Measurements from ENCODE around the gene RTN4IP1.
"Not testable (repeated sequence)": the region's sequence is repeated elsewhere in the genome, so short reads cannot be mapped to it uniquely, and the experiment has no call there.

DNA sequence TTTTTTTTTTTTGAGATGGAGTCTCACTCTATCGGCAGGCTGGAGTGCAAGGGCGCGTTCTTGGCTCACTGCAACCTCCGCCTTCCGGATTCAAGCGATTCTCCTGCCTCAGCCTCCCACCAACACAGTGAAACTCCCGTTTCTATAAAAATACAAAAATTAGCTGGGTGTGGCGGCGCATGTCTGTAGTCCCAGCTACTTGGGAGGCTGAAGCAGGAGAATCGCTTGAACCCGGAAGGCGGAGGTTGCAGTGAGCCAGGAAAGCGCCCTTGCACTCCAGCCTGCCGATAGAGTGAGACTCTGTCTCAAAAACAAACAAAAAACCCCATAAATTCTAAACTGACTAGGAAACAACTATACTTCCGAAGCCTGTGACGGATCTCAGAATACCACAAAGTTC, 1.5 kb downstream of the RTN4IP1 start:
- TF ChIP-seq, protein P1, sequence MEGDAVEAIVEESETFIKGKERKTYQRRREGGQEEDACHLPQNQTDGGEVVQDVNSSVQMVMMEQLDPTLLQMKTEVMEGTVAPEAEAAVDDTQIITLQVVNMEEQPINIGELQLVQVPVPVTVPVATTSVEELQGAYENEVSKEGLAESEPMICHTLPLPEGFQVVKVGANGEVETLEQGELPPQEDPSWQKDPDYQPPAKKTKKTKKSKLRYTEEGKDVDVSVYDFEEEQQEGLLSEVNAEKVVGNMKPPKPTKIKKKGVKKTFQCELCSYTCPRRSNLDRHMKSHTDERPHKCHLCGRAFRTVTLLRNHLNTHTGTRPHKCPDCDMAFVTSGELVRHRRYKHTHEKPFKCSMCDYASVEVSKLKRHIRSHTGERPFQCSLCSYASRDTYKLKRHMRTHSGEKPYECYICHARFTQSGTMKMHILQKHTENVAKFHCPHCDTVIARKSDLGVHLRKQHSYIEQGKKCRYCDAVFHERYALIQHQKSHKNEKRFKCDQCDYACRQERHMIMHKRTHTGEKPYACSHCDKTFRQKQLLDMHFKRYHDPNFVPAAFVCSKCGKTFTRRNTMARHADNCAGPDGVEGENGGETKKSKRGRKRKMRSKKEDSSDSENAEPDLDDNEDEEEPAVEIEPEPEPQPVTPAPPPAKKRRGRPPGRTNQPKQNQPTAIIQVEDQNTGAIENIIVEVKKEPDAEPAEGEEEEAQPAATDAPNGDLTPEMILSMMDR (IDR thresholded peaks at IDR 0.05 in 4 of 5, conservative IDR thresholded peaks at IDR 0.05 in 1 of 5), result not testable (repeated sequence)
- TF ChIP-seq POLR2A (IDR thresholded peaks at IDR 0.05), result not testable (repeated sequence)

Data from gastrocnemius medialis (tissue), 4 donors.